Measurements from ENCODE around the gene TRIM38.
A peak's percentile ranks its signal among the peaks of the same experiment; 100 is the strongest.
"Not testable (repeated sequence)": the region's sequence is repeated elsewhere in the genome, so short reads cannot be mapped to it uniquely, and the experiment has no call there.

The TRIM38 gene

DNA sequence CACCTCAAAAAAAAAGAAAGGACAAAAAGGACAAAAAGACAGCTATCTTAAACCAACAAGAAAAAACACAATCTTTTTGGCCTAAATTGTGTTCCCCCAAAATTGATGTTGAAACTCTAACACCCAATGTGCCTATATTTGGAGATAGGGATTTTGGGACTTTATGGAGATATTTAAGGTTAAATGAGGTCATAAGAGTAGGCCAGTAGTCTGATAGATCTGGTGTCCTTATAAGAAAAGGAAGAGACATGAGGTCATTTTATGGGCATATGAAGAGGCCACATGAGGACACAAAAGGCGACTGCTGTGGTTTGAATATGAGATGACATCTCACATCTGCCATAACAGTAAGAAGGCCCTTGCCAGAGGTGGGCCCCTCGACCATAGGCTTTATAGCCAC, 49.5 kb downstream of the TRIM38 start:
- DNase-seq: no peak

GRCh38 chr6:26014386-26014785, 51.8 kb downstream of the TRIM38 start:
- DNase-seq: not testable (repeated sequence)

DNA sequence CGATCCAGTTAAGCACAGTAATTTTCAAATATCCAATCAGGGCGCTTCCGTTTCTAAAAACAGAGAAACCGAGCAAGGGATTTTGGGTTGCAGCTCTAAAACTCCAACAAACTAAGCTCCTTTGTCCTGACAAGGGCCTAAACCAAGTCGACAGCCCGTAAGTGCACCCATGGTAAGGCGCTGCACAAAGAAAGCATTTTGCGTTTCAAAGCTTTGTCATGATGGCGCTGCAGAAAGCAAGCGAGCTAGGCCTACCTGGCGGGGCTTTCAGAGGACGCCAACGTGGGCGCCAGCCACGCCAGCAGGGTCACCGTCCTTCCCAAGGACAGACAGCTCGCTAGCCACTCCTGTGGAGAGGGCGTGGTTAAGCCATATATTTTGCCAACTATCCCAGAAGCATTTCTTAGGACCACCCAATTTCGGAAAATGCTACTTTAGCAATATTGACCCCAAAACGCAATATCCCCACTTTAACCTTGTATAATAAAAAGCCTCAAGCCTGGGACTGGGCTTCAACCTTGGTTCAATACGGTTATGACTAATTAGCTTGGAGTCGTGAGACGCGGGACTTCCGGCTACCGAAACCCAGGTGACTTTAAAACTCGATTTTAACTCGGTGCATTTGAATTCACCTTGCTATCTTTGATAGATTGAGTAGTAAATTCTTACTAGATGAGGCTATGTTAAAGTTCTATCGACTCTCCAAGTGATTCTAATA, 53.8 kb downstream of the TRIM38 start:
- no peak for DNase-seq

GRCh38 chr6:26016963-26017631, 54.5 kb downstream of the TRIM38 start:
- no peak for DNase-seq

GRCh38 chr6:26017632-26017966, 55.0 kb downstream of the TRIM38 start:
- no peak for DNase-seq

GRCh38 chr6:26019261-26019830, 56.7 kb downstream of the TRIM38 start:
- DNase-seq: no peak

DNA sequence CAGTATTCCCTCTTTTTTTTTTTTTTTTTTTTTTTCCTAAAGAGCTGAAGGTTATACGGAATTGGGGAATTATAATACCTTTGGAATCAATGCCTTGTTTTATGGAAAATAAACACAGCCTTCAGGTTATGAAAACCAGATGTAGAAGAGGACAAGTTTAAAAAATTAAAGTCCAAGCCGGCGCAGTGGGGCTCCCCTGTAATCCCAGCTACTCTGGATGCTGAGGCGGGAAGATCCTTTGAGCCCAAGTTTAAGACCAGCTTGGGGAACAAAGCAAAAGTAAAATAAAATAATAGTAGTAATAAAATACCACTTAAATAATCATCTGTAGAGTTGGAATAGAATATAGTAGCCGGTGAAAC, 57.3 kb downstream of the TRIM38 start:
- DNase-seq: no peak

GRCh38 chr6:26020329-26021000, 57.9 kb downstream of the TRIM38 start:
- no peak for DNase-seq

DNA sequence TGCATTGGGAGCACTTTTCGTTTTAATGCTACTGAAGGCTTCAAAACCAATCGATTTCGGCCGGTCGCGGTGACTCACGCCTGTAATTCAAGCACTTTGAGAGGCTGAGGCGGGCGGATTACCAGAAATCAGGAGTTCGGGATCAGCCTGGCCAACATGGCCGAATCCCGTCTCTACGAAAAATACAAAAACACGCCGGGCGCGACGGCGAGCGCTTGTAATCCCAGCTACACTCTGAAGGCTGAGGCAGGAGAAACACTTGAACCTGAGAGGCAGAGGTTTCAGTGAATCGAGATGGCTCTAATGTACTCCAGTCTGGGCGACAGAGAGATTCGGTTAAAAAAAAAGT, 58.4 kb downstream of the TRIM38 start:
- no peak for DNase-seq

- peak; percentile 81 for DNase-seq
Measured at GRCh38 chr6:26021350-26022131, 58.9 kb downstream of the TRIM38 start.

DNA sequence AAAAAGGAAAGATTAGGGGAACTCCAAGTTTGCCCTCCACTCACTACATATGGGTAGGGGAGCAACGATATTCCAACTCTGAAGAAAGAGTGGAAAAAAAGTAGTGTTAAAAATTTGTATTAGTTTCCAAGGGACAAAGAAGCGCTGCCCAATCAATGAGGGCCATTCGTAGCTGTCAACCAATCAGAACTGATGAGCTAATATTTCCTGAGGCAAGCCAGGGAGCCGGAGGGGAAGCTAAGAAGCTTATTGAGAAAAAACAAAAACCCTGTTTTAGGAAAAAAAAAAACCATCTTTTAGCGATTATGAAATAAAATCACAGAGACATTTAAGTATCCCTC, 59.5 kb downstream of the TRIM38 start:
- DNase-seq: peak; percentile 60

DNA sequence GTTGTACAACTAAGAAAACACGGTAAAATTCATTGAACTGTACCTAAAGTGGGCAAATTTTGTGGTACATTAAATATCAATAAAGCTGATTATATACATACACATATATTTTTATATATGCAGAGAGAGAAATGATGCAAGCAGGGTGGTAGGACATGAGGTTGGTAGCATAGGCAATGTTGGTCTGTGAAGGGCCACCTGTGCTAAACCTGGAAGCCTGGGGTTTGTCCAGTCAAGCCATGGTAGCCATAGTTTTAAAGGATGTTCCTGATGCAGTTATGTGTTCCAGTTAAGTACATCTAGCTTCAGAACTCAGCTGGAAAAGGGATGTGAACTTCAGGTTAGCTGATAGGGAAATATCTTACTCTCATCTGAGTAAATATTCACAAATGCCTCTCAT, 60.1 kb downstream of the TRIM38 start:
- DNase-seq: no peak

- no peak for DNase-seq
Measured at GRCh38 chr6:26024651-26025046, 62.0 kb downstream of the TRIM38 start.

DNA sequence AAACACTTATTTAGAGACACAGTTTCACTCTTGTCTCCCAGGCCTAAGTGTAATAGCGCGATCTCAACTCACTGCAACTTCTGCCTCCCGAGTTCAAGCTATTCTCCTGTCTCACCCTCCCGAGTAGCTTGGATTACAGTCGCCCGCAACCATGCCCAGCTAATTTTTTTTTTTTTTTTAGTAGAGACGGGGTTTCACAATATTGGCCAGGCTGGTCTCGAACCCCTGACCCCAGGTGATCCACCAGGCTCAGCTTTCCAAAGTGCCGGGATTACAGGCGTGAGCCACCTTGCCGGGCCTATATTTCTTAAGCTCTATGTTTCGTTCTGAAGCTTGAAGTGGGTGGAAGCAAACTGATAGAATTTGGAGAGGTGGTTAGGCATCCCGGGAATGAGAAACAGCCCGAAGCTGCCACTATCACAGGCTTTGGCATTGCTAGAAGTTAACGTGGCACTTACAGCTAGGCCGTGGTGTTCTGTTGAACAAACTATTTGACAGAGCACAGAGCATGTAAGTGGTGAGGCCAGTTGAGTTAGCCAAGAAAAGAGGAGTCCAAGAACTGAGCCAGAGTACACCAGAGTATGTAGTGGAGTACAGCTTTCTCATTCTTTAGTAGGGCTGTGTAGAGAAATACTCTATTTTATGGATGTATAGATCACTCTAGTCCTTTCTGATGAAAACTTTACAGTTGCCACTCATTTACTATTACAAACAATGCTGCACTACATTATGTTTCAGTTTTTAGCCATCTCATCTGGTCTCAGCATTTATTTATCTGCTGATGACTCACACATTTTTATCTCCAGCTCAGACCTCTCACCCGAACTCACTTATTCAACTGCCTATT, 62.7 kb downstream of the TRIM38 start:
- DNase-seq: no peak

DNA sequence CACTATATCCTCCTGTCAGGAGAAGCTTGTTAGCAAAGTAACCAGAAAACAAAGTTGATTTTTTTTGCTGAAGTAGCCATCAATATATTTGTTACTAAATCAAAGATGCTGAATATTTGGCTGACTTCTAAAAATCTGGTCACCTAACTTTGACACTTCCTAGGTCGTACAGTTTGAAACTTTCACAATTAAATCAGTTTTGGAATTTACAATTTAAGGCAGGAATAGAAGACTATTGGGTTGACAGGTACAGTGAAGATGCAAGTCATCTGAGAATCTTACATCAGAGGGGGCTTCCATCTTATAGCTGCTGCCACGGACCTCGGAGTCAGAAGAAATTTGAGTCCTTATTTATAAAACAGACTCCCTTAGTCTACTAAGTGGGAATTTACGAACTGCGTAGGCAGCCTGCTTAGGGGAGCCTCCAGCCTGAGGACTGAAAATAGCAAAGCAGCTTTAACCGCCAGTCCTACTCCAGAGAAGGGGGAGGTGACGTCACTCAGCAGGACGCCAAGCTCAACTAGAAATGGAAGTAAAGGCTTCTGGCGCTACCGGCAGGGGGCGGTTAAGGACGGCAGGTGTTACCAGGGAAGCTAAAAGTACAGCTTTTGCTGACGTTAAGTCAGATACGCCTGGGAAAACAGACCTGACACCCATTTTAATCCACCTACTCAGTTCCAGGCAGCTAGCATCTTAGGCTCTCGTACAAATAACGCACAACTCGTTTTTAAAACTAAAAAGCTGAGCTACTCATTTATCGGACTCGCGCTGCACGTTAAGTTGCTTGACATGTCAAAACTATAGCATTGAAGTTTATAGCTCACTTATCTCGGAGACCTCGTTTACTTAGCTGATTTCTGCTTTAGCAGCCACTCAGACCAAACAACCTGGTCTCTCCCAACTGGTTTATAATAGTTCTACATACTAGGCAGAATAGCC, 63.6 kb downstream of the TRIM38 start:
- DNase-seq: peak; percentile 84

- peak; percentile 97 for DNase-seq
Measured at GRCh38 chr6:26026833-26027490, 64.4 kb downstream of the TRIM38 start.

- DNase-seq: no peak
Measured at GRCh38 chr6:26027491-26028211, 65.0 kb downstream of the TRIM38 start.

DNA sequence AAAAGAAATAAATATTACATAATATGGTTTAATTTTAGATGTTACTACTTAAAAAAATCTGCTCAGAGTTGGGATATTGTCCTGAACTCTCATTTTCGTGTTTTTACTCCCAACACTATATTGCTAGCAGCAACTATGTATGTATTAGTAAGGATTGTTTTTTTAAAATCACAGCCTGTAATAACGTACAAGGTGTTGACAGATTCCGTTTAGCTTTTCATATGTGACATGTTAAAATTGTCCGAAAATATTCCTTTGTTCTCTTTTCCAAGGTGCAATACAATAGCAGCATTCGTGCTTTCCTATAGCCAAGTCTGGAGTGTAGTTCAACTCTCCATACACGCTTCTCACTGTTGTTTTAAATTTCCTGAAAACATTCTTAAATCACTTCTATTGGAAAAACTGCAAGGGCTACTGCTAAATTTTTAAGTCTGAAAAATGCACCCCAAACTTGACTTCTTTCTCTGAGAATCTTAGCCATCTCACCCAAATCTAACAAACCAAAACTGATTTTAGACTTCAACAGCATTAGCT, 65.7 kb downstream of the TRIM38 start:
- DNase-seq: no peak

- DNase-seq: no peak
Measured at GRCh38 chr6:26028746-26029569, 66.4 kb downstream of the TRIM38 start.

All from GDM1 (cell line).